ENCODE data around the gene UTP25. TPM values are rescaled to one million over a fixed set of nuclear protein-coding genes. Genes with fewer than 3 reads are reported as not detected.
"Not testable (repeated sequence)": the region's sequence is repeated elsewhere in the genome, so short reads cannot be mapped to it uniquely, and the experiment has no call there.

The UTP25 gene
- total RNA-seq, 3 donors from 2014 or later (not counting 1 experiment from before 2014, with no cell fraction given): 6.0 to 8.9 (median 8.3) TPM

DNA sequence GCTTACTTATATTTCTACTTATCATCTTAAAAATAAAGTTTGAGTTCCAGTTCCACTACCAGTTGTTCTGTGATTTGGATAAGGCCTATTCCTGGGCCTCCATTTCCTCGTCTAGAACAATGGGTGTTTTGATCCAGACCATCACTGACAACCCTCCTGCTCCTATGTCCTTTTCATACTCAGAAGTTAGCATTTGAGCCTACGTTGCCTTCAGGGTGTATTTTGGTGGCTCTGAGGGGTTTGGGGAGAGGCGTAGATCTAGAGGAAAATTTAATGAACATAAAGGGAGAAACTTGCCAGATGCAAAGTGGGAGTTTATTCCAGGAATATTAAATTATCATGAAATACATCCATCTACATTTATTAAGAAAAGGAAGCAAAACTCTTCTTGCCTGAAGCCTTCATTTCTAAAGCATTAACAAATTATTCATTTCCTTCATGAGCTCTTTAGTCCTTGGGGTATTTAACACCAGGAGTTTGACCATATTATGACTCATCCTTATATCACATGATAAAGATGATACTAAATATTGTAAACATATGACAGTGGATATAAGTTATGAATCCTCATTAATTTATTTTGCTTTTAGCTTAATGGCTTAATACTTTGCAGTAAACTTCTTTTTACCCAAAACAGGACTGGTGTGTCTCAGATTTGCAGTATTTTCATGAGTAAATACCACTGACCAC, 63.0 kb downstream of the UTP25 start:
- DNase-seq (no peak), ATAC-seq (no peak)
- no peaks in the 10 kb centered on the region for H3K9me3 Mint-ChIP-seq
- H3K4me1 Mint-ChIP-seq: no peaks in the 10 kb centered on the region
- TF ChIP-seq, protein P1, sequence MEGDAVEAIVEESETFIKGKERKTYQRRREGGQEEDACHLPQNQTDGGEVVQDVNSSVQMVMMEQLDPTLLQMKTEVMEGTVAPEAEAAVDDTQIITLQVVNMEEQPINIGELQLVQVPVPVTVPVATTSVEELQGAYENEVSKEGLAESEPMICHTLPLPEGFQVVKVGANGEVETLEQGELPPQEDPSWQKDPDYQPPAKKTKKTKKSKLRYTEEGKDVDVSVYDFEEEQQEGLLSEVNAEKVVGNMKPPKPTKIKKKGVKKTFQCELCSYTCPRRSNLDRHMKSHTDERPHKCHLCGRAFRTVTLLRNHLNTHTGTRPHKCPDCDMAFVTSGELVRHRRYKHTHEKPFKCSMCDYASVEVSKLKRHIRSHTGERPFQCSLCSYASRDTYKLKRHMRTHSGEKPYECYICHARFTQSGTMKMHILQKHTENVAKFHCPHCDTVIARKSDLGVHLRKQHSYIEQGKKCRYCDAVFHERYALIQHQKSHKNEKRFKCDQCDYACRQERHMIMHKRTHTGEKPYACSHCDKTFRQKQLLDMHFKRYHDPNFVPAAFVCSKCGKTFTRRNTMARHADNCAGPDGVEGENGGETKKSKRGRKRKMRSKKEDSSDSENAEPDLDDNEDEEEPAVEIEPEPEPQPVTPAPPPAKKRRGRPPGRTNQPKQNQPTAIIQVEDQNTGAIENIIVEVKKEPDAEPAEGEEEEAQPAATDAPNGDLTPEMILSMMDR (IDR thresholded peaks at IDR 0.05): no peak
- Histone ChIP-seq H3K9me3 (ENCODE audit: control insufficient read depth, insufficient read depth, low read length) (no peaks in the 10 kb centered on the region), H3K4me3 (ENCODE audit: low read length) (no peak overlapping the region), H3K27ac (ENCODE audit: low read length) (no peak overlapping the region), H3K27me3 (ENCODE audit: control insufficient read depth, insufficient read depth, low read length) (no peaks in the 10 kb centered on the region), H3K36me3 (ENCODE audit: control insufficient read depth, insufficient read depth, low read length) (no peaks in the 10 kb centered on the region), H3K4me1 (ENCODE audit: control insufficient read depth, insufficient read depth, low read length) (no peaks in the 10 kb centered on the region)
- H3K4me3 Mint-ChIP-seq: no peak overlapping the region
- intact Hi-C loops (cut with micrococcal nuclease): no loop called here
- peaks cover 17 to 20% of the 10 kb centered on the region in 2 donors for H3K27me3 Mint-ChIP-seq (ENCODE audit: low read depth in 2 of 2)
- WGBS (ENCODE audit: insufficient coverage): 73% methylated on average over 1 of the region's 3 CpGs
- H3K27ac Mint-ChIP-seq: no peak overlapping the region
- H3K36me3 Mint-ChIP-seq: no peaks in the 10 kb centered on the region

DNA sequence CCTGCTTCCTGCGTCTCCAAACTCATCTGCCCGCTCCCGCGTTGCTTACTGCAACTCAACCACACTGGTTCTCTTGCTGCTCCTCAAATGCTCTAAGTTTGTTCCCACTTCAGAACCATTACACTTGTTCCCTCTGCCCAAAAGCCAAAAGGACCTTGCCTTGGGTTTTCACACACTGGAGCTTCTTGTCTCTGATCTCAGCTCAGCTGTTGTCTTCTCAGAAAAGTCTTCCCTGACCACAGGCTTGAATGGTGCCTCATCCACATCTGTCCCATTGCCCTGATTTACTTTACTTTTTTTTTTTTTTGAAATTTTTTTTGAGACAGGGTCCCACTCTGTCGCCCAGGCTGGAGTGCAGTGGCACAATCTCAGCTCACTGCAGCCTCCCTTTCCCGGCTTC, 66.0 kb downstream of the UTP25 start:
- no peak for DNase-seq
- intact Hi-C loops (cut with micrococcal nuclease): no loop called here

DNA sequence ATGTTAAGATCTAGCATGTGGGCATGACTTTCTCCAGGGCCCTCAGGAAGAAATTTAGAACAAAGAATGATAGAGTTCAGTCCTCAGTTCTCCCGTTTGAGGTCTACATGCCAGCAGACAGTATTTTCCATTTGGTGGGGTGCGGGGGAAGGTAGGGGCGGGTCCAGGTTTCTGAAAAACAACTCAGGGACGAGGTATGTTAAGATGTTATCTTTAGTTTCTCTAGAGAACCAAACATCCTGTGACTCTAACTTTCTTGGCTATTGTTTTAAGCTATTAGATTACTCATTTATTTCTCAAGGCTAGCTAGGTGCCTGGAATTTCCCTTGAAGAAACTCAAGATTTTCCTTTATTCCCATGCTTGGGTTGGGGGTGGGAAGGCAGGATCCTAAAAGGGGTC, 67.9 kb downstream of the UTP25 start:
- 46% methylated on average over 4 of the region's 4 CpGs for WGBS (ENCODE audit: insufficient coverage)
- Histone ChIP-seq H3K27ac (ENCODE audit: low read length) (no peak overlapping the region), H3K36me3 (ENCODE audit: control insufficient read depth, insufficient read depth, low read length) (no peaks in the 10 kb centered on the region), H3K4me1 (ENCODE audit: control insufficient read depth, insufficient read depth, low read length) (no peaks in the 10 kb centered on the region), H3K9me3 (ENCODE audit: control insufficient read depth, insufficient read depth, low read length) (no peaks in the 10 kb centered on the region), H3K27me3 (ENCODE audit: control insufficient read depth, insufficient read depth, low read length) (no peaks in the 10 kb centered on the region), H3K4me3 (ENCODE audit: low read length) (no peak overlapping the region)
- Mint-ChIP-seq H3K4me1 (no peaks in the 10 kb centered on the region), H3K27me3 (ENCODE audit: low read depth in 2 of 2) (peaks cover 0 to 12% of the 10 kb centered on the region in 2 donors), H3K4me3 (no peak overlapping the region), H3K27ac (no peak overlapping the region), H3K36me3 (no peaks in the 10 kb centered on the region), H3K9me3 (no peaks in the 10 kb centered on the region)
- no peak for DNase-seq
- TF ChIP-seq, protein P1 (IDR thresholded peaks at IDR 0.05): no peak
- no peak for ATAC-seq
- intact Hi-C loops (cut with micrococcal nuclease): no loop called here

More for the DNA sequence above, 66.0 kb downstream of the UTP25 start:
- H3K36me3 Mint-ChIP-seq: no peaks in the 10 kb centered on the region
- H3K27ac Mint-ChIP-seq: no peak overlapping the region
- H3K4me1 ChIP-seq (ENCODE audit: control insufficient read depth, insufficient read depth, low read length): no peaks in the 10 kb centered on the region
- H3K4me3 Mint-ChIP-seq: no peak overlapping the region
- H3K27me3 Mint-ChIP-seq (ENCODE audit: low read depth in 2 of 2): peaks cover 0 to 12% of the 10 kb centered on the region in 2 donors
- no peak overlapping the region for H3K4me3 ChIP-seq (ENCODE audit: low read length)
- H3K27me3 ChIP-seq (ENCODE audit: control insufficient read depth, insufficient read depth, low read length): no peaks in the 10 kb centered on the region
- no peak for ATAC-seq
- 91% methylated on average over 6 of the region's 6 CpGs for WGBS (ENCODE audit: insufficient coverage)
- H3K4me1 Mint-ChIP-seq: no peaks in the 10 kb centered on the region
- H3K9me3 ChIP-seq (ENCODE audit: control insufficient read depth, insufficient read depth, low read length): no peaks in the 10 kb centered on the region
- H3K36me3 ChIP-seq (ENCODE audit: control insufficient read depth, insufficient read depth, low read length): no peaks in the 10 kb centered on the region
- H3K9me3 Mint-ChIP-seq: no peaks in the 10 kb centered on the region
- no peak overlapping the region for H3K27ac ChIP-seq (ENCODE audit: low read length)
- TF ChIP-seq, protein P1 (IDR thresholded peaks at IDR 0.05): no peak

DNA sequence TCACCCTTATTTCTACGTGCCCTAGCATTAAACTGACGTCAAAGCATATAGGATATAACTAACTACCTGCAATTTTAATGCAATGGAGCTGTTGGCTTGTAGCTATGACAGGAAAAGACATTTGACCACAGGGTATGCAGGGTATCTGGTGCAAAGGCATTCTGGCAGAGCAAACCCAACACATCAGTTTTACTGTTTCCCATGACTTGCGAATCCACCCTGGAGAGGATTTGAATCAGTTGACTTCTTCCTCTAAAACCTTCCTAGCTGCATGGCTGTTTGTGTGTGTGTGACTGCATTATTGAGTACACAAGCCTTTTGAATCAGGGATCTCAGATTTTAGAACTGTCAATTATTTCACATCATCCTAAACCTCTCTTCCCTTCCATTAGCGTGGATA, 68.6 kb downstream of the UTP25 start:
- no peaks in the 10 kb centered on the region for H3K36me3 ChIP-seq (ENCODE audit: control insufficient read depth, insufficient read depth, low read length)
- Mint-ChIP-seq H3K36me3 (no peaks in the 10 kb centered on the region), H3K27ac (no peak overlapping the region), H3K4me1 (no peaks in the 10 kb centered on the region), H3K4me3 (no peak overlapping the region), H3K9me3 (no peaks in the 10 kb centered on the region), H3K27me3 (ENCODE audit: low read depth in 2 of 2) (peaks cover 0 to 12% of the 10 kb centered on the region in 2 donors)
- no peaks in the 10 kb centered on the region for H3K4me1 ChIP-seq (ENCODE audit: control insufficient read depth, insufficient read depth, low read length)
- intact Hi-C loops (cut with micrococcal nuclease): no loop called here
- 91% methylated on average over 2 of the region's 4 CpGs for WGBS (ENCODE audit: insufficient coverage)
- no peak overlapping the region for H3K4me3 ChIP-seq (ENCODE audit: low read length)
- no peaks in the 10 kb centered on the region for H3K9me3 ChIP-seq (ENCODE audit: control insufficient read depth, insufficient read depth, low read length)
- ATAC-seq (no peak), DNase-seq (no peak)
- no peak overlapping the region for H3K27ac ChIP-seq (ENCODE audit: low read length)
- TF ChIP-seq, protein P1 (IDR thresholded peaks at IDR 0.05): no peak
- no peaks in the 10 kb centered on the region for H3K27me3 ChIP-seq (ENCODE audit: control insufficient read depth, insufficient read depth, low read length)

DNA sequence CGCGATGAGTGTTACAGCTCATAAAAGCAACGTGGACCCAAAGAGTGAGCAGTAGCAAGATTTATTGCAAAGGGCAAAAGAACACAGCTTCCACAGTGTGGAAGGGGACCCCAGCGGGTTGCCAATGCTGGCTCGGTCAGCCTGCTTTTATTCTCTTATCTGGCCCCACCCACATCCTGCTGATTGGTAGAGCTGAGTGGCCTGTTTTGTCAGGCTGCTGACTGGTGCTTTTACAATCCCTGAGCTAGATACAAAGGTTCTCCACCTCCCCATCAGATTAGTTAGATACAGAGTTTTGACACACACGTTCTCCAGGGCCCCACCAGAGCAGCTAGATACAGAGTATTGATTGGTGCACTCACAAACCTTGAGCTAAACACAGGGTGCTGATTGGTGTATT, 70.5 kb downstream of the UTP25 start:
- H3K27ac ChIP-seq (ENCODE audit: low read length); H3K4me3 Mint-ChIP-seq; H3K9me3 ChIP-seq (ENCODE audit: control insufficient read depth, insufficient read depth, low read length); H3K27me3 ChIP-seq (ENCODE audit: control insufficient read depth, insufficient read depth, low read length); H3K36me3 ChIP-seq (ENCODE audit: control insufficient read depth, insufficient read depth, low read length); H3K27ac Mint-ChIP-seq; H3K9me3 Mint-ChIP-seq; H3K4me1 ChIP-seq (ENCODE audit: control insufficient read depth, insufficient read depth, low read length); H3K4me3 ChIP-seq (ENCODE audit: low read length); ATAC-seq; intact Hi-C loops (cut with micrococcal nuclease); DNase-seq; H3K4me1 Mint-ChIP-seq; H3K36me3 Mint-ChIP-seq: not testable (repeated sequence)
- WGBS (ENCODE audit: insufficient coverage): 80% methylated on average over 6 of the region's 6 CpGs
- H3K27me3 Mint-ChIP-seq (ENCODE audit: low read depth in 2 of 2): peaks cover 0 to 14% of the 10 kb centered on the region in 2 donors

Data from natural killer cell (primary cell).